HepG2 (cell line): ENCODE data around the gene EGFL8. TPM values are rescaled to one million over a fixed set of nuclear protein-coding genes. Genes with fewer than 3 reads are reported as not detected.

Experiments
- BCLAF1 ChIP-seq: fragments of 450-650 bp; IDR thresholded peaks from 2 replicates; pipeline ENCODE4 v1.6.1; 2017; ENCODE audit warnings: mild to moderate bottlenecking
- BORCS8-MEF2B ChIP-seq: sonication (generic); formaldehyde crosslinking; IDR thresholded peaks from 2 replicates; pipeline ENCODE4 v1.8.0; 2022; ENCODE audit warnings: mild to moderate bottlenecking, missing genetic modification reagents
- EED ChIP-seq: sonication (generic); formaldehyde crosslinking; IDR thresholded peaks from 2 replicates; pipeline ENCODE4 v1.5.0; 2020; ENCODE audit warnings: mild to moderate bottlenecking, missing genetic modification reagents
- GATA4 ChIP-seq: sonication (generic); IDR thresholded peaks from 2 replicates; pipeline ENCODE4 v1.6.1; 2016; ENCODE audit warnings: antibody characterized with exemption, low read depth, borderline replicate concordance
- GMEB2 ChIP-seq: IDR thresholded peaks from 2 replicates; pipeline ENCODE4 v1.6.1; 2016; ENCODE audit warnings: missing biosample characterization, missing genetic modification reagents, low read depth
- KDM4B ChIP-seq: sonication (generic); formaldehyde crosslinking; IDR thresholded peaks from 2 replicates; pipeline ENCODE4 v1.4.0; 2020; ENCODE audit warnings: missing genetic modification reagents
- KLF12 ChIP-seq: sonication (generic); formaldehyde crosslinking; IDR thresholded peaks from 2 replicates; pipeline ENCODE4 v1.4.0; 2020; ENCODE audit warnings: missing genetic modification reagents, borderline replicate concordance
- MLLT10 ChIP-seq: sonication (generic); formaldehyde crosslinking; IDR thresholded peaks from 2 replicates; pipeline ENCODE4 v1.4.0; 2020; ENCODE audit warnings: missing genetic modification reagents
- NBN ChIP-seq: fragments of 450-650 bp; conservative IDR thresholded peaks from 2 replicates; pipeline ENCODE4 v1.6.1; 2017
- RARA ChIP-seq: IDR thresholded peaks from 2 replicates; pipeline ENCODE4 v1.6.1; 2016; ENCODE audit warnings: missing genetic modification reagents, missing compliant biosample characterization
- TCF12 ChIP-seq, 2 experiments: fragments of 450-650 bp in 1 of 2; sonication (generic) in 1 of 2; formaldehyde crosslinking in 1 of 2; IDR thresholded peaks; 2 replicates each; pipeline versions ENCODE4 v1.6.1 to v1.8.0; 2017 to 2022; ENCODE audit warnings: antibody characterized with exemption in 1 of 2, mild to moderate bottlenecking in 1 of 2, missing genetic modification reagents in 1 of 2, moderate library complexity in 1 of 2
- ZBTB7B ChIP-seq: sonication (generic); formaldehyde crosslinking; IDR thresholded peaks from 2 replicates; pipeline ENCODE4 v1.4.0; 2020; ENCODE audit warnings: missing genetic modification reagents
- ZNF180 ChIP-seq: sonication (generic); formaldehyde crosslinking; IDR thresholded peaks from 2 replicates; pipeline ENCODE4 v1.4.0; 2020; ENCODE audit warnings: low read depth, missing genetic modification reagents, borderline replicate concordance
- ZNF552 ChIP-seq: sonication (generic); formaldehyde crosslinking; IDR thresholded peaks from 2 replicates; pipeline ENCODE4 v1.9.0; 2022; ENCODE audit warnings: missing genetic modification reagents, mild to moderate bottlenecking, borderline replicate concordance
- ZNF589 ChIP-seq: sonication (generic); formaldehyde crosslinking; conservative IDR thresholded peaks from 2 replicates; pipeline ENCODE4 v1.8.0; 2022; ENCODE audit warnings: mild to moderate bottlenecking, moderate library complexity, missing genetic modification reagents
- polyA plus RNA-seq, 8 experiments: library from polyadenylated mRNA; depleted of rRNA in 3 of 8; stranded (reverse) in 7 of 8; unstranded in 1 of 8; fragments of >200 nt; fragmentation: Illumina TruSeq in 4 of 8; extraction: Trizol in 4 of 8; gene quantifications; 2 replicates each; pipeline versions ENCODE4 v1.2.1 to v1.2.3, GENCODE V29; 2011 to 2016; ENCODE audit warnings: low read depth in 4 of 8, missing spikeins in 1 of 8, mixed read lengths in 1 of 8; ENCODE audit not compliant: insufficient read depth in 1 of 8
- total RNA-seq, 5 experiments: library from RNA; depleted of rRNA; stranded (reverse); fragments of >200 nt; fragmentation: Illumina TruSeq; extraction: Trizol; gene quantifications; 2 replicates each; pipeline ENCODE4 v1.2.3, GENCODE V29; 2016; ENCODE audit warnings: low read depth in 1 of 5
- TF ChIP-seq, protein P1 (sequence below): sonication (generic); formaldehyde crosslinking; IDR thresholded peaks from 2 replicates; pipeline ENCODE4 v1.4.0; 2020; ENCODE audit warnings: missing genetic modification reagents
- TF ChIP-seq, protein P2 (sequence below): sonication (generic); formaldehyde crosslinking; IDR thresholded peaks from 2 replicates; pipeline ENCODE4 v1.4.0; 2020; ENCODE audit warnings: missing genetic modification reagents, borderline replicate concordance

Gene EGFL8
- total and polyA plus RNA-seq, 2 of the 13 experiments (the other 11 are each of a cell fraction or from before 2014, with no cell fraction given): 10.0 to 11.5 TPM

DNA sequence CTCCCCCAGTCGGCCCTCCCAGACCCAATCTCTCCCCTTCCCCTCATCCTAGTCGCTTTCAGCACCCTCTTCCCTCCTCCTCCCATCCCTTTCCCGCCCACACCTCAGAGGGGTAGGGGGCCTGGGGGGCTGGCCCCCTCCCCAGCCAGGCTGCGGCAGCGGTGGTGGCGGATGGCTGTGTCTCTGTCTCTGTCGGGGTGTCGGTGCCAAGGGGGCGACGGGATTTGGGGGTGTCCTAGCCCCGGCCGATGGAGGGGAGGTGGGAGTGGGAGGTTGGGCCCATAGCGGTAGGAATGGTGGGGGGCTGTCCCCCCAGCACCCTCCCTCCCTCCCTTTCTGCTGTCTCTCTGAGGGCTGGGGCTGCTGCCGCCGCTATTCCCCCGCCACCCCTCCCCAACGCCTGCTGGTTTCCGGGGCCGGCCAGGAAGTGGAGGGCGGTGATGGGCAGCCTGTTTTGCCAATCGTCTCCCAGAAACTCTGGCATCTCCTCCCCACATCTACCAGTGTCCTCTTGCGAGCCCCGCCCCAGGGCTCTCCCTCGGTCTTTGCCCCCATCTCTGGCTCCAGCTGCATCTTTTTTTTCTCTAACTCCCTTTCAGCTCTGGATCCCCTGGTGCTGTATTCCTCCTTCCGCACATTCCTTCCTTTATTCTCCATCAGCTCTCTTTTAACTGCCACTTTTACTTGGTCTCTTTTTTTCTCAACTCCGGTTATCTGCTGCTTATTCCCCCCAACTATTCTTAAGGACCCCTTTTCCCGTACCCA, 11.5 kb downstream of the EGFL8 start, which contains the start of gene AGPAT1 (continued):
- TF ChIP-seq, protein P1, sequence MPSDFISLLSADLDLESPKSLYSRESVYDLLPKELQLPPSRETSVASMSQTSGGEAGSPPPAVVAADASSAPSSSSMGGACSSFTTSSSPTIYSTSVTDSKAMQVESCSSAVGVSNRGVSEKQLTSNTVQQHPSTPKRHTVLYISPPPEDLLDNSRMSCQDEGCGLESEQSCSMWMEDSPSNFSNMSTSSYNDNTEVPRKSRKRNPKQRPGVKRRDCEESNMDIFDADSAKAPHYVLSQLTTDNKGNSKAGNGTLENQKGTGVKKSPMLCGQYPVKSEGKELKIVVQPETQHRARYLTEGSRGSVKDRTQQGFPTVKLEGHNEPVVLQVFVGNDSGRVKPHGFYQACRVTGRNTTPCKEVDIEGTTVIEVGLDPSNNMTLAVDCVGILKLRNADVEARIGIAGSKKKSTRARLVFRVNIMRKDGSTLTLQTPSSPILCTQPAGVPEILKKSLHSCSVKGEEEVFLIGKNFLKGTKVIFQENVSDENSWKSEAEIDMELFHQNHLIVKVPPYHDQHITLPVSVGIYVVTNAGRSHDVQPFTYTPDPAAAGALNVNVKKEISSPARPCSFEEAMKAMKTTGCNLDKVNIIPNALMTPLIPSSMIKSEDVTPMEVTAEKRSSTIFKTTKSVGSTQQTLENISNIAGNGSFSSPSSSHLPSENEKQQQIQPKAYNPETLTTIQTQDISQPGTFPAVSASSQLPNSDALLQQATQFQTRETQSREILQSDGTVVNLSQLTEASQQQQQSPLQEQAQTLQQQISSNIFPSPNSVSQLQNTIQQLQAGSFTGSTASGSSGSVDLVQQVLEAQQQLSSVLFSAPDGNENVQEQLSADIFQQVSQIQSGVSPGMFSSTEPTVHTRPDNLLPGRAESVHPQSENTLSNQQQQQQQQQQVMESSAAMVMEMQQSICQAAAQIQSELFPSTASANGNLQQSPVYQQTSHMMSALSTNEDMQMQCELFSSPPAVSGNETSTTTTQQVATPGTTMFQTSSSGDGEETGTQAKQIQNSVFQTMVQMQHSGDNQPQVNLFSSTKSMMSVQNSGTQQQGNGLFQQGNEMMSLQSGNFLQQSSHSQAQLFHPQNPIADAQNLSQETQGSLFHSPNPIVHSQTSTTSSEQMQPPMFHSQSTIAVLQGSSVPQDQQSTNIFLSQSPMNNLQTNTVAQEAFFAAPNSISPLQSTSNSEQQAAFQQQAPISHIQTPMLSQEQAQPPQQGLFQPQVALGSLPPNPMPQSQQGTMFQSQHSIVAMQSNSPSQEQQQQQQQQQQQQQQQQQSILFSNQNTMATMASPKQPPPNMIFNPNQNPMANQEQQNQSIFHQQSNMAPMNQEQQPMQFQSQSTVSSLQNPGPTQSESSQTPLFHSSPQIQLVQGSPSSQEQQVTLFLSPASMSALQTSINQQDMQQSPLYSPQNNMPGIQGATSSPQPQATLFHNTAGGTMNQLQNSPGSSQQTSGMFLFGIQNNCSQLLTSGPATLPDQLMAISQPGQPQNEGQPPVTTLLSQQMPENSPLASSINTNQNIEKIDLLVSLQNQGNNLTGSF: no peak
- TF ChIP-seq BORCS8-MEF2B (no peak), KDM4B (no peak), GATA4 (no peak), ZNF552 (no peak), TCF12 (IDR thresholded peaks at IDR 0.05) (no peak), TCF12 (CRISPR knock-in tag; IDR thresholded peaks at IDR 0.05) (no peak), EED (no peak), ZNF589 (no peak), NBN (no peak), MLLT10 (CRISPR knock-in tag) (no peak), ZBTB7B (CRISPR knock-in tag) (no peak), GMEB2 (CRISPR knock-in tag) (no peak), KLF12 (CRISPR knock-in tag) (peak; percentile 83), ZNF180 (no peak), RARA (CRISPR knock-in tag) (no peak), BCLAF1 (no peak)
- TF ChIP-seq, protein P2, sequence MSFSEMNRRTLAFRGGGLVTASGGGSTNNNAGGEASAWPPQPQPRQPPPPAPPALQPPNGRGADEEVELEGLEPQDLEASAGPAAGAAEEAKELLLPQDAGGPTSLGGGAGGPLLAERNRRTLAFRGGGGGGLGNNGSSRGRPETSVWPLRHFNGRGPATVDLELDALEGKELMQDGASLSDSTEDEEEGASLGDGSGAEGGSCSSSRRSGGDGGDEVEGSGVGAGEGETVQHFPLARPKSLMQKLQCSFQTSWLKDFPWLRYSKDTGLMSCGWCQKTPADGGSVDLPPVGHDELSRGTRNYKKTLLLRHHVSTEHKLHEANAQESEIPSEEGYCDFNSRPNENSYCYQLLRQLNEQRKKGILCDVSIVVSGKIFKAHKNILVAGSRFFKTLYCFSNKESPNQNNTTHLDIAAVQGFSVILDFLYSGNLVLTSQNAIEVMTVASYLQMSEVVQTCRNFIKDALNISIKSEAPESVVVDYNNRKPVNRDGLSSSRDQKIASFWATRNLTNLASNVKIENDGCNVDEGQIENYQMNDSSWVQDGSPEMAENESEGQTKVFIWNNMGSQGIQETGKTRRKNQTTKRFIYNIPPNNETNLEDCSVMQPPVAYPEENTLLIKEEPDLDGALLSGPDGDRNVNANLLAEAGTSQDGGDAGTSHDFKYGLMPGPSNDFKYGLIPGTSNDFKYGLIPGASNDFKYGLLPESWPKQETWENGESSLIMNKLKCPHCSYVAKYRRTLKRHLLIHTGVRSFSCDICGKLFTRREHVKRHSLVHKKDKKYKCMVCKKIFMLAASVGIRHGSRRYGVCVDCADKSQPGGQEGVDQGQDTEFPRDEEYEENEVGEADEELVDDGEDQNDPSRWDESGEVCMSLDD (CRISPR knock-in tag): no peak
